HUES48 (cell line): Measurements from ENCODE around the gene GPC5.
"Not testable (repeated sequence)": the region's sequence is repeated elsewhere in the genome, so short reads cannot be mapped to it uniquely, and the experiment has no call there.

ENCODE experiments used
- H3K27ac ChIP-seq: one replicate; pipeline ENCODE4 v1.7.0; 2013; ENCODE audit warnings: low read depth, low read length, inconsistent platforms
- H3K27me3 ChIP-seq: 2 replicates; pipeline ENCODE4 v1.6.1; 2013; ENCODE audit warnings: mild to moderate bottlenecking, low read length; ENCODE audit not compliant: control insufficient read depth, insufficient read depth
- H3K36me3 ChIP-seq: 2 replicates; pipeline ENCODE4 v1.6.1; 2013; ENCODE audit warnings: low read length; ENCODE audit not compliant: control insufficient read depth, insufficient read depth
- H3K4me1 ChIP-seq: 2 replicates; pipeline ENCODE4 v1.6.1; 2013; ENCODE audit warnings: mild to moderate bottlenecking, low read length; ENCODE audit not compliant: control insufficient read depth, insufficient read depth
- H3K4me3 ChIP-seq: 2 replicates; pipeline ENCODE4 v1.5.1; 2013; ENCODE audit warnings: mild to moderate bottlenecking, low read depth, low read length
- H3K9ac ChIP-seq: 2 replicates; pipeline ENCODE4 v1.6.1; 2013; ENCODE audit warnings: mild to moderate bottlenecking, low read depth, low read length, moderate library complexity
- H3K9me3 ChIP-seq: 2 replicates; pipeline ENCODE4 v1.6.1; 2013; ENCODE audit warnings: low read length; ENCODE audit not compliant: control insufficient read depth, insufficient read depth

The GPC5 gene

DNA sequence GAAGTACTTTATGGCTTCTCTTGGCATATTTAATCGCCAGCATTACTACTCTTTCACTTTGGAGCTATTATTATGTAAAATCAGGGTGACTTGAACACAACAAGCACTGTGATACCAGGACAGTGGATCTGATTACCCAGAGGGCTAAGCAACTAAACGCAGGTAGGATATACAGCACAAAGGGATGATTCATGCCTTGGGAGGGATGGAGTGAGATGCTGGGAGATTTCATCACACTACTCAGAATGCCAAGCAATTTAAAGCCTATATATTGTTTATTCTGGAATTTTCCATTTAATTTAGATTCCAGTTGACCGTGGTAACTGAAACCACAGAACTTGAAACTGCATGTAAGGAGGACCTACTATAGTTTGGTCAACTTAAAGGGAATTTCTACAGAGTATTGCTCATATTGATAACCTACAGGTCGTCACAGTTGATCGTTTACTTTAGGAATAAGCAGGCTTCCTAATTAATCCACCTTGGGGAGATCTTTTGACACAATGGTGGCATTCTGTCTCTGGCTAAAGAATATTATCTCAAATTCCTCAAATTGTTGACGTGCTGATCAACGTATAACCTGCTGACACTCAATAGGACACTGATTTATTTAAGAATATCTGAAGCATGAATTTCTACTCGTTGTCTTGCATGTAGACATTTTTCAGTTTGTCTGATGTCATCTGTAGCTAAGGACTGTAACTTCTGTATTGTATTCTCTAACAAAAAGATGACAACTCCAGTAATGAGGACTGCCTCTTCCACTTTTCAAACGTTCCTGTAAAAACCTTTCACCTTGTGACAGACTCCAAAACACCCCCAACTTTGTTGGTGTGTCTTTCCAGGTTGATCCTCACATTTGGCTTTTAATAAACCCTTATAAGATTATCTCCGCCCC is 254.2 kb downstream of the GPC5 start:
- peaks cover 12% of the 10 kb centered on the region for H3K4me1 ChIP-seq
- H3K4me3 ChIP-seq, result no peak overlapping the region
- no peak overlapping the region for H3K9ac ChIP-seq
- H3K27me3 ChIP-seq, result no peaks in the 10 kb centered on the region
- no peak overlapping the region for H3K27ac ChIP-seq
- H3K9me3 ChIP-seq, result no peaks in the 10 kb centered on the region
- H3K36me3 ChIP-seq, result no peaks in the 10 kb centered on the region

- H3K27me3 ChIP-seq, result no peaks in the 10 kb centered on the region
- H3K27ac ChIP-seq, result no peak overlapping the region
- no peaks in the 10 kb centered on the region for H3K9me3 ChIP-seq
- H3K4me3 ChIP-seq, result no peak overlapping the region
- no peak overlapping the region for H3K9ac ChIP-seq
- H3K4me1 ChIP-seq, result peaks cover 12% of the 10 kb centered on the region
- H3K36me3 ChIP-seq, result no peaks in the 10 kb centered on the region
These were observed 257.3 kb downstream of the GPC5 start for GRCh38 chr13:91655731-91656130.

DNA sequence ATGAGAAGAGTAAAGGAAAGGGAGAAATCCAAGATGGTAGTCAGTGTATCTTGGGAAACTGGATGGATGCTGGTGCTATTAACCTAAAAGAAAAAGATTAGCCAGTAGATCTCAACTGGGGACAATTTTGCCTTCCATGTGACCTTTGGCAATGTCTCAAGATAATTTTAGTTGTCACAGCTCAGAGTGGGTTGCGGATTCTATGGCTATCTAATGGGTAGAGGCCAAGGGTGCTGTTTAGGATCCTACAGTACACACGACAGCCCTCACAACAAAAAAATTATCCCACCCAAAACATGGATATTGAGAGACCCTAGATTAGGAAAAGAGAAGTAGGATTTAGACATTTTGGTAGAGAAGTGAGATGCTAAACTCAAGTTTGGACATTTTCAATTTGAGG is 258.9 kb downstream of the GPC5 start:
- Histone ChIP-seq H3K4me1 (peaks cover 12% of the 10 kb centered on the region), H3K27ac (no peak overlapping the region), H3K4me3 (no peak overlapping the region), H3K27me3 (no peaks in the 10 kb centered on the region), H3K36me3 (no peaks in the 10 kb centered on the region), H3K9me3 (no peaks in the 10 kb centered on the region), H3K9ac (no peak overlapping the region)

DNA sequence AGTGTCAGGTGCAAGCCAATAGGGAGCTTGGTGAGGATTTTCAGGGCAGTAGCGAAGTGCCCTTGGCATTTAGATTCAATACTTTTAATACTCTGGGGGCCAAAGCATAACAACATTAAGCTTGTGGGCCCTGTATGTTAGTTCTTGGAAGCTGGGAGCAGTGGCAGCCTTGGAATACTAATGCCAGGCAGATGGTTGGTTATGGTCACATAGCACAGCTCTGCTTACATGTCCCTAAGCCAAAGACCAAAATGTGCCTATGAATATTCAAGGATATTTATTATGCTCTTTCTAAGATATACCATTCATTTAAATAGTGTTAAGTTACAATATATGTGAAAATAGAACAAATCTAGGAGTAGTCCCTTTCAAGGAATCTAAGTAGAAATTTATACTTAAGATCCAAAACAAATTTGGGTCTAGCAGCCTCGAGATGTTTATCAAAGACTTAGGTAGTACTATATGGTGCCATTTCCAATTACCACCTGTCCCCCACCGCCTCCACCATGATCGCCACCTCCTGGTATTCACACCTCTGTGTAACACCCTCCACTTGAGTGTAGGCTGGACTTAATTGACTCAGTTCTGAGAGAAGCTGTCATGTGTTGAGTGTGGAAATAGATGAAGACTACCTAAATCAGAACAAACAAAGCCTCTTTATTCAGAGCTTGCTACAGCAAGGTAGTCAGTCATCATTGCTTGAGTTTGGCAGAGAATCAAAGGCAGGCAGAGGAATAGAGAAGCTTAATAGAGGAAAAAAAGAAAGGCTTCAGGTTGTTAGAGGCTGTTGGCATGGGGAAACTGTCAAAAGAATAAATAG is 261.0 kb downstream of the GPC5 start:
- Histone ChIP-seq H3K27me3 (no peaks in the 10 kb centered on the region), H3K9ac (no peak overlapping the region), H3K36me3 (no peaks in the 10 kb centered on the region), H3K27ac (no peak overlapping the region), H3K4me1 (no peaks in the 10 kb centered on the region), H3K4me3 (no peak overlapping the region), H3K9me3 (no peaks in the 10 kb centered on the region)

GRCh38 chr13:91660076-91660415 is 261.6 kb downstream of the GPC5 start:
- H3K4me1 ChIP-seq, result no peaks in the 10 kb centered on the region
- H3K4me3 ChIP-seq, result no peak overlapping the region
- H3K9ac ChIP-seq, result no peak overlapping the region
- no peak overlapping the region for H3K27ac ChIP-seq
- H3K27me3 ChIP-seq, result no peaks in the 10 kb centered on the region
- H3K36me3 ChIP-seq, result no peaks in the 10 kb centered on the region
- no peaks in the 10 kb centered on the region for H3K9me3 ChIP-seq

DNA sequence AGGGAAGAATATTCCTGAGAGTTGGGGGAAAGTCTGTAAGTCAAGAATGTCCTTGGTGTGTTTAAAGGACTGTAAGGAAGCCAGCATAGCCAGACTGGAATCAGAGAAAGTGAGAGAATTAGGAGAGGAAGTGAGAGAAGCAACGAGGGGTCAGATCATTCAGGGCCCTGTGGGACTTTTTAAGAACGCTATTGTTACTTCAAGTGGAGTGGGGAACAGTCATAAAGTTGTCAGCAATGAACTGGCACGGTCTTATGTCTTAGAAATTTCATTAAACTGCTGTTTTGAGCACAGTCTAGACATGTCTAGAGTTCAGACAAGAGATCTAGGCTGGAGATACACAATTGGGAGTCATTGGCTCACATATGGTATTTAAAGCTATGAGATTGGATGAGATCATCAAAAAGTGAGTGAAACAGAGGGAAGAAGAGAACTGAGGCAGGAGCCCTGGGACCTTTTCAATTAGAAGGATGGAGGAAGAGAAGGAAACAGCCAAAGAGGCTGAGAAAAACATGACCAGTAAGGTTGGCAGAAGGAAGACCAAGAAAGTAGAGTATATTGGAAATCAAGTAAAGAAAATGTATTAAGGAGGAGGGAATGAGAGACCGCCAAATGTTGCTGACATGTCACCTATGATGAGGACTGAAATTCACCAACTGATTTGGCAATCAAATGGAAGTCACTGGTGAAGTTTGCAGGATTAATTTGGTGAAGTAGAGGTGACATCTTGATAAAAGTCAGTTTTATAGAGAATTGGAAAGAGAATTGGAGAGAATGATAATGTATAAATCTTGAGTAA is 263.5 kb downstream of the GPC5 start:
- H3K4me3 ChIP-seq, result no peak overlapping the region

DNA sequence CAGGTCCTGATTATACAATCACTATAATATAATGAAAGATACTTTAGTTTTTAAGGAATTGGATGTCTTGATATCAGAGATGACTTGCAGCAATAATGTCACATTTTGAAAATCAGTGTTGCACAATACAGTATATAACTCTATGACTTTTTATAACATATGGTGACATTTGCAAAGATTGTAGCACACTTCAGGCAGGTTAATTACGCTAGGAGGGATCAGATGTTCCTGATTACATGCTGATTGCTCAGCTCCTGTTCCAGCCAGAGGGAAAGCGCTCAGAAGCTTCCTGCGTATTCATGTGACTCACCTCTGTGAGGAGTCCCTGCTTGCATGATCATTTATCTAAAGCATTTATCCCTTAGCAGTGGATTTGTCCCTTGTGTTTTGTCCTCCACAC is 265.6 kb downstream of the GPC5 start:
- Histone ChIP-seq H3K27me3 (no peaks in the 10 kb centered on the region), H3K4me3 (no peak overlapping the region), H3K9ac (no peak overlapping the region), H3K9me3 (no peaks in the 10 kb centered on the region), H3K36me3 (no peaks in the 10 kb centered on the region), H3K27ac (no peak overlapping the region), H3K4me1 (no peaks in the 10 kb centered on the region)

More for the DNA sequence above, 263.5 kb downstream of the GPC5 start:
- Histone ChIP-seq H3K9ac (no peak overlapping the region), H3K9me3 (no peaks in the 10 kb centered on the region), H3K27ac (no peak overlapping the region), H3K36me3 (no peaks in the 10 kb centered on the region), H3K27me3 (no peaks in the 10 kb centered on the region), H3K4me1 (no peaks in the 10 kb centered on the region)

GRCh38 chr13:91667486-91667885 is 269.1 kb downstream of the GPC5 start:
- Histone ChIP-seq H3K36me3 (no peaks in the 10 kb centered on the region), H3K4me1 (no peaks in the 10 kb centered on the region), H3K9me3 (no peaks in the 10 kb centered on the region), H3K27ac (no peak overlapping the region), H3K27me3 (no peaks in the 10 kb centered on the region), H3K9ac (no peak overlapping the region), H3K4me3 (no peak overlapping the region)

DNA sequence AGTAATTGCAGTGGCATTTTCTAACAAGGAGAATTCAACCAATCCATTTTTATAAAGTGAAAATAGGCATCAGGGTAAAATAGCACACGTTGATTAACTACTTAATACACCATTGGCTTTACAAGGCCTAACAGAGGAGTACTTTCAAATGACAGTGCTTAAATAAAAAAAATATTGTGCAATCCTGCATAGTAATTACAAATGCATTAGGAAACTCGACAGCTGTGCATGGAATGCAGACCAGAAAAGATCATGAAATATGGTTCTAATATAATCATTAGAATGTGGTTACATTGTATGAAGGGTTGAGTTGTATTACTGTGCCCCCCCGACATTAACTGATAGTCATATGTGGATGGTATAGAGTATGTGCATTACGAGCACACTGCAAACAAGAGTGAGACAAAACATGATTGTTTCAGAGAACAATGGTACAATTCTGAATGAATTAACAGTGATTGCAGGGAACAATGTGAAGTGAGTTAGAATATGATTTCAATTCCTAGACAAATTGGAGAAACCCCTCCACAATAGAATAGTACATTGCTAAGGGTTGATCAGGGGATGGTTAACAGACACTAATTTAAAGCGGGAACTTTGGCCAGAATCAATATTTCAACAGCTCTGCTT is 270.6 kb downstream of the GPC5 start:
- no peaks in the 10 kb centered on the region for H3K9me3 ChIP-seq
- no peak overlapping the region for H3K27ac ChIP-seq
- no peaks in the 10 kb centered on the region for H3K27me3 ChIP-seq
- H3K36me3 ChIP-seq, result no peaks in the 10 kb centered on the region
- H3K4me3 ChIP-seq, result no peak overlapping the region
- no peaks in the 10 kb centered on the region for H3K4me1 ChIP-seq
- no peak overlapping the region for H3K9ac ChIP-seq

- H3K4me3 ChIP-seq, H3K4me1 ChIP-seq, H3K27ac ChIP-seq, H3K9ac ChIP-seq, H3K36me3 ChIP-seq, H3K27me3 ChIP-seq, H3K9me3 ChIP-seq: not testable (repeated sequence)
These were observed 275.9 kb downstream of the GPC5 start for GRCh38 chr13:91674347-91674746.
